GM12878 (cell line): ENCODE measurements around the gene CHEK1. TPM values are rescaled to one million over a fixed set of nuclear protein-coding genes. Genes with fewer than 3 reads are reported as not detected.

Experiments
- BCLAF1 ChIP-seq: fragments of 450-650 bp; IDR thresholded peaks from 2 replicates; pipeline ENCODE4 v1.6.1; 2017; ENCODE audit warnings: antibody characterized with exemption, mild to moderate bottlenecking, moderate library complexity
- CREM ChIP-seq: IDR thresholded peaks from 2 replicates; pipeline ENCODE4 v1.6.1; 2014; ENCODE audit warnings: antibody characterized with exemption, low read depth
- ESRRA ChIP-seq: IDR thresholded peaks from 2 replicates; pipeline ENCODE4 v1.6.1; 2012; ENCODE audit warnings: mild to moderate bottlenecking, low read length, improper control_type of control experiment
- FOS ChIP-seq: IDR thresholded peaks from 3 replicates; pipeline ENCODE4 v1.6.1; 2011; ENCODE audit warnings: borderline replicate concordance; ENCODE audit not compliant: insufficient read length; ENCODE audit errors: extremely low read depth
- GABPA ChIP-seq: IDR thresholded peaks from 2 replicates; pipeline ENCODE4 v1.6.1; 2014; ENCODE audit warnings: antibody characterized with exemption, low read depth, mild to moderate bottlenecking, inconsistent platforms
- PML ChIP-seq: IDR thresholded peaks from 2 replicates; pipeline ENCODE4 v1.6.1; 2012; ENCODE audit warnings: low read length, inconsistent platforms
- POLR2A ChIP-seq: IDR thresholded peaks from 2 replicates; pipeline ENCODE4 v1.6.1; 2011; ENCODE audit warnings: low read depth, mild to moderate bottlenecking, low read length
- RAD51 ChIP-seq: fragments of 450-650 bp; IDR thresholded peaks from 2 replicates; pipeline ENCODE4 v1.6.1; 2016; ENCODE audit warnings: moderate library complexity, mild to moderate bottlenecking, inconsistent platforms
- SREBF2 ChIP-seq: IDR thresholded peaks from 2 replicates; pipeline ENCODE4 v1.6.1; 2012; ENCODE audit warnings: mild to moderate bottlenecking, low read length
- polyA plus RNA-seq, 11 experiments: library from polyadenylated mRNA; depleted of rRNA in 4 of 11; unstranded in 6 of 11; stranded (reverse) in 5 of 11; fragments of >200 nt; fragmentation: Nextera tagmentation in 4 of 11; fragmentation: Illumina TruSeq in 1 of 11; extraction: Ambion mirVana in 4 of 11; extraction: Trizol in 1 of 11; gene quantifications; 1 replicate in 1 of 11; 2 replicates in 10 of 11; pipeline versions ENCODE4 v1.2.1 to v1.2.3, GENCODE V29; 2011 to 2016; ENCODE audit warnings: inconsistent platforms in 2 of 11, missing spikeins in 2 of 11, low read depth in 1 of 11
- total RNA-seq, 4 experiments: library from RNA; depleted of rRNA in 3 of 4; stranded (reverse); fragments of >200 nt in 3 of 4; fragmentation: Illumina TruSeq in 1 of 4; extraction: Trizol in 1 of 4; gene quantifications; 2 replicates each; pipeline versions ENCODE4 v1.2.1 to v1.2.3, GENCODE V29; 2013 to 2021

CHEK1 gene
- total and polyA plus RNA-seq, 10 of the 15 experiments (the other 5 are each of a cell fraction or from before 2014, with no cell fraction given): 42.1 to 72.9 (median 65.6) TPM

GRCh38 chr11:125592305-125593113 is 32.5 kb upstream of the CHEK1 start, which contains the start of gene STT3A (continued):
- peak; percentile 91 for TF ChIP-seq FOS
- peak; percentile 91 for TF ChIP-seq PML
- TF ChIP-seq SREBF2: no peak
- TF ChIP-seq GABPA: peak; percentile 79
- TF ChIP-seq BCLAF1: no peak
- TF ChIP-seq RAD51: peak; percentile 96
- peak; percentile 95 for TF ChIP-seq CREM
- TF ChIP-seq ESRRA: no peak
- peak; percentile 84 for TF ChIP-seq POLR2A
